Left colon (tissue), 2 donors: Measurements from ENCODE around the gene SPATA22. TPM values are rescaled to one million over a fixed set of nuclear protein-coding genes. Genes with fewer than 3 reads are reported as not detected.
"Not testable (repeated sequence)": the region's sequence is repeated elsewhere in the genome, so short reads cannot be mapped to it uniquely, and the experiment has no call there.

Source experiments
- ATAC-seq: fragments of 200-7000 bp; cut with Tn5 transposase; one replicate; pipeline ENCODE4 v1.9.1; 2020; ENCODE audit warnings: mild to moderate bottlenecking, moderate library complexity
- DNase-seq, 2 donors: peaks; one replicate each; pipeline ENCODE4 v3.0.0-alpha.2; 2020
- intact Hi-C, 2 donors: fragments of 100-400 bp; cut with DNase I in 1 of 2; cut with micrococcal nuclease in 1 of 2; formaldehyde crosslinking; loops; one replicate each; pipeline versions ENCODE4 v1.11.2 to v1.14.0; 2022; cut with DNase I, micrococcal nuclease
- long read RNA-seq: library from polyadenylated mRNA; unstranded; transcript quantifications from one replicate; pipeline ENCODE4 v2.0.0, GENCODE V29; 2021
- total RNA-seq, 2 donors: library from RNA; stranded (reverse); fragmentation: NEBNext Ultra II Directional; extraction: Animal tissue kit (Norgen Biotek cat#: 25700); gene quantifications; one replicate each; pipeline ENCODE4 v1.2.1, GENCODE V29; 2021
- donor health status: DM: no; HTN: no; CAD: no.
- donor health status: DM: yes; HTN: yes; CAD: no.

SPATA22 gene
- total RNA-seq, result not detected
- long read RNA-seq, result 0 reads

DNA sequence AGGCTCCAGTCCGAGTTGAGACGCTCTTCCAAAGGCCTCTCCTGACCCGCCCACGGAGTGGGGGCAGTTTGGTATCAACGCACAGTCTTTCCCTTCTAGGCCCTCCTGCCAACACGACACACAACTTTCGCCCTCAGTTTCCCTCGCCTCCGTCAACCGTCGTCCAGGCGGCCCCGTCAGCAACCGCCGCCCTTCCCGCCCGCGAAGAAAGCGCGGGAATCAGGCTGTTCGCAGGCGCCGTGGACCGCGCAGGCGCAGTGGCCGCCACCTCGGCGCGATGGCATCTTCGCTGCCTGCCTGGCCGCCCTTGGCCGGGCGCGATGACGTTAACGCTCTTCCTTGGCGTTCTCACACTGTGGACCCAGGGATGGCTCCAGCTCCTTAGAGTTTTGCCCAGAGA is at the start of gene SPATA22:
SPATA22 (minus strand) TSS at position 221 of the 400 bp plus-strand sequence. CDS start 2,494 bp downstream, outside the sequence.
- intact Hi-C loops, result no loop called here
- DNase-seq (no peak), ATAC-seq (no peak)

DNA sequence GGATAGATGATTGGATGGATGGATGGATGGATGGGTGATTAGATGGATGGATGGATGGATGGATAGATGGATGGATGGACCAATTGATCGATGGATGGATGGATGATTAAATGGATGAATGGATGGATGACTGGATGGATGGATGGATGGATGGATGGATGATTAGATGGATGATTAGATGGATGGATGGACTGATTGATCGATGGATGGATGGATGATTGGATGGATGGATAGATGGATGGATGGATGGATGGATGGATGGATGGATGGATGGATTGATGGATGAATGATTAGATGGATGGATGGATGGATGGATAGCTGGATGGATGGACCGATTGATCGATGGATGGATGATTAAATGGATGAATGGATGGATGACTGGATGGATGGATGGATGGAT is 47.9 kb upstream of the SPATA22 start:
- intact Hi-C loops, DNase-seq, ATAC-seq: not testable (repeated sequence)

GRCh38 chr17:3514873-3515272 is 43.3 kb upstream of the SPATA22 start:
- no peak for ATAC-seq
- DNase-seq, result no peak
- intact Hi-C loops, result no loop called here

GRCh38 chr17:3514167-3514566 is 42.5 kb upstream of the SPATA22 start:
- DNase-seq, intact Hi-C loops, ATAC-seq: not testable (repeated sequence)

DNA sequence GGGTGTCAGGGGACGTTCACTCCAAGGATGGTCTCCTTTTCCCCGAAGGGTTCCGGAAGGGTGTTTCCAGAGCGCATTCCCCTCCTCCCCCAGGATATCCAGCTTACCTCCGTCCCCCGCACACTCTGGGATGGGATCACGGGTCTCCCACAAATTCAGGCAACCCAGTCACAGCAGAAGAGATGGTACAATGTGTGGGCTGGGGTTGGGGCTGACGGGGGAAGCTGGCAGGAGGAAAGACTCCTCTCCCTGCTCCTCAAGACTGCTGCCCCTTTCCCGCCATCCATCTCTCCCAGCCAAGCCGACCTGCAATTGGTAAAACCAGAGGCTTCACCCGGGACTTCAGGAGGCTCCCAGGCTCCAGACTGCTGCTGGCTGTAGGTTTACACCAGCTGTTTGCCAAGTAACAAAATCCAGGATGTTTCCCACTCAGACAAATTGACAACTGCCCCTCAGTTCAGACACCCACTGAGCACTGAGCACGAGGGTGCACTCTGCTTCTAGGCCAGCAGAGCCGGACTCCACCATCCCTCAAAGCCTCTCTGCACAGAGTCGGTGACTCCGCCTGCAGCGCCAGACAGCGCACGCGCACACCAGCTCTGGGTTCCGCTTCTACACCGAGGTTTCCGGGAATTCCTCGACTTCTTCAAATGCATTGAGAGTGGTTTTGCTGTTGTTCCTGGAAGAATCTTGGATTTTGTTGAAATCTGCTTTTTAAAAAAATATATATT is 41.9 kb upstream of the SPATA22 start:
- no peak for DNase-seq
- intact Hi-C loops, result no loop called here
- no peak for ATAC-seq

GRCh38 chr17:3512505-3513171 is 41.0 kb upstream of the SPATA22 start:
- DNase-seq (peak; percentile 33 to 34), ATAC-seq (peak; percentile 43)
- intact Hi-C loops, result no loop called here

GRCh38 chr17:3511852-3512504 is 40.4 kb upstream of the SPATA22 start:
- intact Hi-C loops, result no loop called here
- ATAC-seq, result no peak
- no peak for DNase-seq

DNA sequence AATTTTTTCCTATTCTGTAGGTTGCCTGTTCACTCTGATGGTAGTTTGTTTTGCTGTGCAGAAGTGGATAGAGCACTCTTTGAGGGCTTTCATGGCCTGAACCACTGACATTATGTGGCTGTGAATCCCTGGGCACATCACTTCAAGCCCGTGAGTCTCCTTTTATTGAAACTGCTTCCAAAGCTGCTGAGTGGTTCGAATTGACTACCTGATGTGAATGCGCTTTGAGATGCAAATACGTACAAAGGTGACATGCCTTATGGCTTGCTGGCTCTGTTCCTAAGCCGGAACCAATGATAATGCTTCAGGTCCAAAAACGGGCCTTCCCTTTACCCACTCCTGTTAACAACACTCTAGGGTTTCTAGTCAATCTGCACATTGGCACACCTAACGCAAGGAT is 38.5 kb upstream of the SPATA22 start:
- DNase-seq (no peak), ATAC-seq (no peak)
- intact Hi-C loops, result no loop called here

DNA sequence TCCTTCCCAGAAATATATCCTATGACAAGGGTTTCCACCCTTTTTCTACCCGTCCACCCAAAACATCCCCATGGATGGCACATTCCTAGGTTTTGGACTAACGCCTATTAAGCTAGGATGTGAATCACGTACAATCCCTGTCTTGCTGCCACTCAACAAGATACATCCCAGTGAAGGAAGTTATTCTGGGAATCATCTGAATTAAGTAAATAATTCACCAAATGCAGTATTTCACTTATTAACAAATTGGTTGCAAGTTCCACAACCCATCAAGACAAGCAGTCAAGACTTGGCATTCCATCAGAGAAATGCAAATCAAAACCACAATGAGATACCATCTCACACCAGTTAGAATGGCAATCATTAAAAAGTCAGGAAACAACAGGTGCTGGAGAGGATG is 36.2 kb upstream of the SPATA22 start:
- DNase-seq (no peak), ATAC-seq (no peak)
- intact Hi-C loops, result no loop called here

- intact Hi-C loops, result no loop called here
- ATAC-seq, result no peak
- no peak for DNase-seq
Observed at GRCh38 chr17:3507071-3507470, 35.5 kb upstream of the SPATA22 start.

DNA sequence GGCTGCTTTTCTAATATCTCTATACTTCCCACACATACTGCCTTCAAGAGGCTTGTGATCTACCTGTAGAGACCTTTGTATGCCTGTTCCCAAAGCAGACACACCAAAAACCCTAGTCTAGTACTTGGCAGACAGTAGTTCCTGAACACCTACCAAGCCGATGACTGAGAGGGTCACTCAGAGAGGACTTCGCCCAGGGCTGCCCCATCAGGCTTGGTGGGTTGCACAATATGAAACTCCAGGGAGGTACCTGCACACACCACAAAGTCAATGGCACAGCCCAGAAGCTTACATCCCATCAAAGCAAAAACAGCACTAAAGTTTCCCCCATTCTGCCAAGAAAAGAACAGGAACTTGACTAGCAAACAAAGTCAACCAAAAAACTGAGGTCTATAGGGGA is 34.4 kb upstream of the SPATA22 start:
- DNase-seq (no peak), ATAC-seq (no peak)
- intact Hi-C loops, result no loop called here

DNA sequence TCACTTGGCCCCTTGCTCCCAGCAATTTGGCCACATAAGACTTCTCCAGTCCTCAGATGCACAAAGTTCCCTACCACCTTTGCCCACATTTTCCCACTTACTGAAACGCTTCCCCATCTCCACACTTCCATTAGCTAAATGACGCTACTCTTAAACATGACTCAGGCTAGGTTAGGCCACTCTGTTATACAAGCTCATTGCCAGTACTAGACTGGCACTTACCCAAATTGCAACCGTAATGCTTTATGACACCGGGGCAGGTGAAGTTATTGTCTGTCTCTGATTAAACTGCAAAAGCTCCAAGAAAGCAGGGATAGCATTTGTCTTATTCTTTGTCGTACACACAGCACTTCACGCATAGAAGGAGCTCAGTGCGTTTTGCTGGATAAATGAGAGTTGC is 33.4 kb upstream of the SPATA22 start:
- peak; percentile 81 for ATAC-seq
- intact Hi-C loops, result no loop called here
- no peak for DNase-seq

DNA sequence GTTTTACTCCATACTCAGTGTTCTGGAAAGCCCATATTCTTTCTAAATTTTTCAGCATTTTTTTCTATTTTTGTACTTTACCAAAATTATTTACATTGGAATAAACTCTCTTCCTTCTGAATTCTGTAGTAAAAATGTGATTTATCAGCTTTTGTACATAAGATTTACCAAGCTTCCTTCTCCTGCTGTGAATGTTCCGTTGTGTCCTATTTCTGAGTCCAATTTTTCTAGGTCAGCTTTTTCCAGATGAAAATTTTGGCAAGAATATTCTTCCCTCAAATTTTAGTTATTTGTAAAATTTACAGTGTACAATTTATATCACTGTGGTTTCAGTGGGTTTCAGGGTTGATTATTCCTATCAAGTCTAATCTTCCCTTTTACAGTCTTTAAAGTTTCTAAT is 31.7 kb upstream of the SPATA22 start:
- intact Hi-C loops, result no loop called here
- ATAC-seq (no peak), DNase-seq (no peak)

- no peak for DNase-seq
- intact Hi-C loops, result no loop called here
- ATAC-seq, result no peak
Observed at GRCh38 chr17:3502466-3502865, 30.8 kb upstream of the SPATA22 start.

- ATAC-seq (no peak), DNase-seq (no peak)
- intact Hi-C loops, result no loop called here
Observed at GRCh38 chr17:3501344-3501743, 29.7 kb upstream of the SPATA22 start.

- ATAC-seq, result no peak
- no peak for DNase-seq
Observed at GRCh38 chr17:3497101-3497500, 25.5 kb upstream of the SPATA22 start.

DNA sequence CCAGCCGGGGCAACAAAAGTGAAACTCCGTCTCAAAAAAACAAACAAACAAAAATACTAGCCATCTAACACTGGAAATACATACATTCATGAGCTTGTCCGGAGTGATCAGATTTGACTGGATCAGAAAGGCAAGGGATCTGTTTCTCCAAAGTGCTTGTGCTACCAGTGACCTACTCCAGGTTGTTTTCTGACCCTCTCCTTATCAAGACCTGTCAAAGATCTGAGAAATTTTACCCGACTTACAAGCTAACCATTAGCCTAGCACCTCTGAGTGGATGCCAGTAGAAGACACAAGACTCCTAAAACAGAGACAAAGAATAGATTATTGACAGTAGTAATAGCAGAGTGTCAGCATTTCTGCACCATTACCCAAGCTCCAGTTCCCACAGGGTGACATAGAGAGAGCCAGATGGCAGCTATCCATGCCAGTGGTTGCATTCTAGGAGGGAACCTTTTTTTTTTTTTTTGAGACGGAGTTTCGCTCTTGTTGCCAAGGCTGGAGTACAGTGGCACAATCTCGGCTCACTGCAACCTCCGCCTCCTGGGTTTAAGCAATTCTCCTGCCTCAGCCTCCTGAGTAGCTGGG is 14.0 kb upstream of the SPATA22 start:
- DNase-seq, result no peak
- no peak for ATAC-seq
- intact Hi-C loops, result no loop called here

More at GRCh38 chr17:3497101-3497500, 25.5 kb upstream of the SPATA22 start:
- intact Hi-C loops, result no loop called here

DNA sequence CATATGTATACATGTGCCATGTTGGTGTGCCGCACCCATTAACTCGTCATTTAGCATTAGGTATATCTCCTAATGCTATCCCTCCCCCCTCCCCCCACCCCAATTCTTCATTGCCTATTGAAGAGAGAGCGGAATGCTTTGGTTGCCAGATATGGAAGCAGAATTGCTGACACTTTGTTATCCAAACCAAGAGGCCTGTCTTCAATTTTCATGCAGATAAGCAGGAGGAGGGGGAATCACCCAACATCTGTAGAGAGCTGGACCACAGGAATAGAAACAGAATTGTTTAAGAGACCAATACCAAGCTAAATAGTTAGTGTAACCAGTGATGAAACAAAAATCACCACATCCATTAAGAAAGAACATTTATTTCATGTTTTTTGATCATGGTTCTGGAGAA is 11.2 kb upstream of the SPATA22 start:
- intact Hi-C loops, result no loop called here
- DNase-seq (no peak), ATAC-seq (no peak)

DNA sequence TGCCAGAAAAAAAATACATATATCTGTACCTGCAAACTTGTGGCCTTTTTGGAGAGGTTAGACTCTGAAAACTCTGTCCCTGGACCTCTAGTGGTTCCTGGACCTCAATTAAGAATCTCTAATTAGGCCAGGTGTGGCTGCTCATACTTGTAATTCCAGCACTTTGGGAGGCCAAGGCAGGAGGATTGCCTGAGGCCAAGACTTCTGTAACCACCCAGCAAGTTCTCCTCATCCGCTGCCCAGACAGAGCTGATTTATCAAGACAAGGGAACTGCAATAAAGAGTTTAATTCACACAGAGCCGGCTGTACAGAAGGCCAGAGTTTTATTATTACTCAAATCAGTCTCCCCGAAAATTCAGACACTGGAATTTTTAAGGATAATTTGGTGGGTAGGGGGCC is 8.4 kb upstream of the SPATA22 start:
- intact Hi-C loops, result no loop called here

More for the DNA sequence above, 8.4 kb upstream of the SPATA22 start:
- no peak for DNase-seq
- ATAC-seq, result no peak
